SU-DHL-6 (cell line): ENCODE measurements around the gene CELF3.

Source experiments
- CTCF ChIP-seq: fragments of 200-600 bp; sonication (generic); IDR thresholded peaks from one replicate; pipeline ENCODE4 v1.5.1; 2017; ENCODE audit warnings: antibody characterized with exemption, mild to moderate bottlenecking, low read length, moderate library complexity; ENCODE audit not compliant: insufficient read depth, poor library complexity, severe bottlenecking
- EZH2phosphoT487 ChIP-seq: fragments of 200-600 bp; sonication (generic), shearing (Covaris generic); conservative IDR thresholded peaks from 2 replicates; pipeline ENCODE4 v1.6.1; 2018; ENCODE audit warnings: mild to moderate bottlenecking, antibody characterized with exemption, low read length, moderate library complexity, mixed read lengths

DNA sequence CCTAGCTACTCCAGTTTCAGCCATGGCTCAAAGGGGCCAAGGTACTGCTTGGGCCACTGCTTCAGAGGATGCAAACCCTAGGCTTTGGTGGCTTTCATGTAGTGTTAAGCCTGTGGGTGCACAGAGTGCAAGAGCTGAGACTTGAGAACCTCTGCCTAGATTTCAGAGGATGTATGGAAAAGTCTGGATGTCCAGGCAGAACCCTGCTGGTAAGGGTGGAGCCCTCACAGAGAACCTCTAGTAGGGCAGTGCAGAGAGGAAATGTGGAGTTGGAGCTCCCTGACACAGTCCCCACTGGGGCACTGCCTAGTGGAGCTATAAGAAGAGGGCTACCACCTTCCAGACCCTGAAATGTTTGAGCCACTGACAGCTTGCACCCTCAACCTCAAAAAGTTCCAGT lies 20.9 kb upstream of the CELF3 start:
- TF ChIP-seq CTCF (no peak), EZH2phosphoT487 (no peak)
